ENCODE measurements around the gene ATG13.
"Not testable (repeated sequence)": the region's sequence is repeated elsewhere in the genome, so short reads cannot be mapped to it uniquely, and the experiment has no call there.

ATG13 gene

GRCh38 chr11:46649180-46649738 lies 31.9 kb downstream of the ATG13 start:
- no peak for DNase-seq

- DNase-seq: no peak
These were observed 38.3 kb downstream of the ATG13 start for GRCh38 chr11:46655631-46656030.

- no peak for DNase-seq
These were observed 39.8 kb downstream of the ATG13 start for GRCh38 chr11:46657186-46657585.

- no peak for DNase-seq
These were observed 40.9 kb downstream of the ATG13 start for GRCh38 chr11:46658259-46658658.

GRCh38 chr11:46659908-46660307 lies 42.6 kb downstream of the ATG13 start:
- DNase-seq: no peak

- DNase-seq: no peak
These were observed 44.5 kb downstream of the ATG13 start for GRCh38 chr11:46661836-46662235.

GRCh38 chr11:46662366-46662765 lies 45.0 kb downstream of the ATG13 start:
- DNase-seq: no peak

- no peak for DNase-seq
These were observed 46.1 kb downstream of the ATG13 start for GRCh38 chr11:46663277-46663940.

GRCh38 chr11:46664612-46665011 lies 47.3 kb downstream of the ATG13 start:
- DNase-seq: no peak

- DNase-seq: no peak
These were observed 48.0 kb downstream of the ATG13 start for GRCh38 chr11:46665356-46665755.

- DNase-seq: no peak
These were observed 49.2 kb downstream of the ATG13 start for GRCh38 chr11:46666516-46666915.

- no peak for DNase-seq
These were observed 49.7 kb downstream of the ATG13 start for GRCh38 chr11:46667043-46667481.

GRCh38 chr11:46668480-46669085 lies 51.2 kb downstream of the ATG13 start:
- DNase-seq: no peak

- DNase-seq: no peak
These were observed 52.4 kb downstream of the ATG13 start for GRCh38 chr11:46669711-46670139.

- DNase-seq: not testable (repeated sequence)
These were observed 53.2 kb downstream of the ATG13 start for GRCh38 chr11:46670521-46670920.

- DNase-seq: no peak
These were observed 54.6 kb downstream of the ATG13 start for GRCh38 chr11:46671958-46672315.

- DNase-seq: no peak
These were observed 55.1 kb downstream of the ATG13 start for GRCh38 chr11:46672381-46672839.

GRCh38 chr11:46673713-46674462 lies 56.5 kb downstream of the ATG13 start:
- no peak for DNase-seq

GRCh38 chr11:46674463-46675287 lies 57.3 kb downstream of the ATG13 start:
- DNase-seq: no peak

- DNase-seq: no peak
These were observed 58.0 kb downstream of the ATG13 start for GRCh38 chr11:46675288-46675851.

GRCh38 chr11:46675949-46676348 lies 58.6 kb downstream of the ATG13 start:
- DNase-seq: no peak

- DNase-seq: no peak
These were observed 59.2 kb downstream of the ATG13 start for GRCh38 chr11:46676436-46677158.

Data from NCI-H748 treated with DMSO at 0.1 percent for 48 hours (cell line).